Measurements from ENCODE around the gene MFAP3L. TPM values are rescaled to one million over a fixed set of nuclear protein-coding genes. Genes with fewer than 3 reads are reported as not detected.

Gene MFAP3L
- total and polyA plus RNA-seq, 2 donors (not counting 3 experiments of a cell fraction or from before 2014, with no cell fraction given), result 0.22 to 0.23 TPM

- DNase-seq (ENCODE audit: low read depth, low spot score) (no peak), FAIRE-seq (no peak)
- Histone ChIP-seq H3K4me2 (ENCODE audit: insufficient read depth, low read length) (no peak overlapping the region), H2AFZ (ENCODE audit: low read depth, low read length) (no peak overlapping the region), H3K9me3 (replicated peaks; ENCODE audit: control insufficient read depth, insufficient read depth, low read length) (no peaks in the 10 kb centered on the region), H4K20me1 (replicated peaks; ENCODE audit: control insufficient read depth, extremely low read depth, insufficient read depth, low read length) (no peaks in the 10 kb centered on the region), H3K36me3 (ENCODE audit: control insufficient read depth in 2 of 2, extremely low read depth in 1 of 2, insufficient read depth in 2 of 2, low read length in 2 of 2) (no peaks in the 10 kb centered on the region), H3K9ac (replicated peaks; ENCODE audit: extremely low read depth, insufficient read depth, low read length) (no peak overlapping the region), H3K9me1 (replicated peaks; ENCODE audit: control insufficient read depth, extremely low read depth, insufficient read depth, low read length) (no peaks in the 10 kb centered on the region), H3K79me2 (ENCODE audit: control insufficient read depth, insufficient read depth, low read length) (no peaks in the 10 kb centered on the region), H3K4me1 (ENCODE audit: control insufficient read depth, extremely low read depth, insufficient read depth, low read length) (no peaks in the 10 kb centered on the region), H3K4me3 (replicated peaks in 1 of 3; ENCODE audit: insufficient read depth in 1 of 3, low read depth in 1 of 3, low read length in 3 of 3) (no peak overlapping the region), H3K27me3 (ENCODE audit: control insufficient read depth in 2 of 2, insufficient read depth in 2 of 2, low read length in 2 of 2) (peaks cover 0 to 1% of the 10 kb centered on the region in 2 experiments), H3K27ac (ENCODE audit: insufficient read depth, low read depth, low read length) (no peak overlapping the region)
- TF ChIP-seq POLR2A (IDR thresholded peaks at IDR 0.05; ENCODE audit: low read depth, low read length), result no peak
- TF ChIP-seq POLR2AphosphoS5 (IDR thresholded peaks at IDR 0.05; ENCODE audit: insufficient read depth, low read depth, low read length), result no peak
- TF ChIP-seq, protein P1, sequence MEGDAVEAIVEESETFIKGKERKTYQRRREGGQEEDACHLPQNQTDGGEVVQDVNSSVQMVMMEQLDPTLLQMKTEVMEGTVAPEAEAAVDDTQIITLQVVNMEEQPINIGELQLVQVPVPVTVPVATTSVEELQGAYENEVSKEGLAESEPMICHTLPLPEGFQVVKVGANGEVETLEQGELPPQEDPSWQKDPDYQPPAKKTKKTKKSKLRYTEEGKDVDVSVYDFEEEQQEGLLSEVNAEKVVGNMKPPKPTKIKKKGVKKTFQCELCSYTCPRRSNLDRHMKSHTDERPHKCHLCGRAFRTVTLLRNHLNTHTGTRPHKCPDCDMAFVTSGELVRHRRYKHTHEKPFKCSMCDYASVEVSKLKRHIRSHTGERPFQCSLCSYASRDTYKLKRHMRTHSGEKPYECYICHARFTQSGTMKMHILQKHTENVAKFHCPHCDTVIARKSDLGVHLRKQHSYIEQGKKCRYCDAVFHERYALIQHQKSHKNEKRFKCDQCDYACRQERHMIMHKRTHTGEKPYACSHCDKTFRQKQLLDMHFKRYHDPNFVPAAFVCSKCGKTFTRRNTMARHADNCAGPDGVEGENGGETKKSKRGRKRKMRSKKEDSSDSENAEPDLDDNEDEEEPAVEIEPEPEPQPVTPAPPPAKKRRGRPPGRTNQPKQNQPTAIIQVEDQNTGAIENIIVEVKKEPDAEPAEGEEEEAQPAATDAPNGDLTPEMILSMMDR (IDR thresholded peaks at IDR 0.05; ENCODE audit: extremely low read depth in 1 of 2, insufficient read depth in 1 of 2, low read depth in 1 of 2, low read length in 2 of 2), result no peak
- no peak for TF ChIP-seq EZH2 (IDR thresholded peaks at IDR 0.05; ENCODE audit: borderline replicate concordance, low read depth, low read length, severe bottlenecking)
- TF ChIP-seq, protein P2, sequence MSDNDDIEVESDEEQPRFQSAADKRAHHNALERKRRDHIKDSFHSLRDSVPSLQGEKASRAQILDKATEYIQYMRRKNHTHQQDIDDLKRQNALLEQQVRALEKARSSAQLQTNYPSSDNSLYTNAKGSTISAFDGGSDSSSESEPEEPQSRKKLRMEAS (IDR thresholded peaks at IDR 0.05; ENCODE audit: insufficient read depth, insufficient read length), result no peak
- no peak for TF ChIP-seq FOS (IDR thresholded peaks at IDR 0.05; ENCODE audit: borderline replicate concordance, insufficient read depth, low read length)
- no peak for TF ChIP-seq GATA2 (IDR thresholded peaks at IDR 0.05; ENCODE audit: insufficient read depth, insufficient read length, low read depth, low read length)
- no peak for TF ChIP-seq JUN (IDR thresholded peaks at IDR 0.05; ENCODE audit: borderline replicate concordance, insufficient read depth, insufficient read length, low read depth)
- TF ChIP-seq MYC (IDR thresholded peaks at IDR 0.05; ENCODE audit: low read depth, low read length), result no peak
- BruUV-seq (replicated peaks), result no TSS peak
- POLR2A ChIA-PET, result no interaction called here
- CTCF ChIA-PET, result interaction anchor here (1.2 to 3.5 kb wide), 4 partner anchors 20 to 437 kb away, joined by 3 to 107 read pairs (median 32); partner anchors contain the start of gene NEK1
- intact Hi-C loops (cut with micrococcal nuclease), result no loop called here
- dilution Hi-C loops (cut with MboI; ENCODE audit: extremely low pct_ligation_motif_present, low sequenced_read_pairs), result no loop called here
Observed at GRCh38 chr4:170049766-170050165, 23.6 kb upstream of the MFAP3L start.

Data from endothelial cell of umbilical vein (primary cell).